ENCODE data around the gene DGKQ. TPM values are rescaled to one million over a fixed set of nuclear protein-coding genes. Genes with fewer than 3 reads are reported as not detected.

The DGKQ gene
- total RNA-seq, 1 experiment from 2014 or later: 12.4 TPM

DNA sequence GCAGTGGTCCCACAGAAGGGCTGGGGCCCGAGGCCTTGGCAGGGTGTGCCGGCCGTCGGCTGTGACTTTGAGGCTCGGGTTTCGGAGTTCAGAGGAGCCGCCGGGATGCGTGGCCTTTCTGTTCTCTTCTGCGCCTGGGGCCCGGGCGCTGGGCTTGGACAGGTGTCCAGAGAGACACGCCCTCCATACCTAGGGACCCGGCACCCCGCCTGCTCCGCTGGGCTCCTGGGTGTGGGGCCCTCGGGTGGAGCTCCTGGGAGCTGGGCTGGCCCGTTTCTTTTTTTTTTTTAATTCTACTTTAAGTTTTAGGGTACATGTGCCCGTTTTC lies 49.3 kb upstream of the DGKQ start:
- no peak for TF ChIP-seq CTCF (conservative IDR thresholded peaks at IDR 0.05)
- no peak overlapping the region for H3K56ac ChIP-seq (ENCODE audit: insufficient read length, low read depth, low read length)
- H3K4me1 ChIP-seq (ENCODE audit: insufficient read depth, low read length): no peaks in the 10 kb centered on the region; the same call in 1 of the 2 replicates
- H3K18ac ChIP-seq (ENCODE audit: insufficient read length, low read depth, low read length): no peak overlapping the region
- H2BK120ac ChIP-seq (ENCODE audit: low read depth, low read length, poor library complexity, severe bottlenecking): no peak overlapping the region
- H4K91ac ChIP-seq (ENCODE audit: insufficient read length, low read depth, low read length): no peak overlapping the region
- no peak overlapping the region for H2AK5ac ChIP-seq (ENCODE audit: insufficient read length, low read length)
- no peak overlapping the region for H2BK5ac ChIP-seq (ENCODE audit: insufficient read length, low read length)
- Mint-ChIP-seq H3K36me3 (ENCODE audit: insufficient read depth in 1 of 3, low read depth in 3 of 3) (peaks cover 8 to 13% (median 12%) of the 10 kb centered on the region in 3 experiments; a peak in 6 of 7 replicates), H3K27ac (no peak overlapping the region), H3K4me3 (no peak overlapping the region), H3K27me3 (ENCODE audit: low read depth) (no peaks in the 10 kb centered on the region), H3K9me3 (peaks cover 0 to 2% of the 10 kb centered on the region in 2 experiments; a peak in 1 of 5 replicates), H3K4me1 (peaks cover 4 to 17% of the 10 kb centered on the region in 2 experiments; a peak in 3 of 4 replicates)
- H4K8ac ChIP-seq (replicated peaks; ENCODE audit: insufficient read length, low read depth, low read length): no peak overlapping the region
- H3K27me3 ChIP-seq (ENCODE audit: insufficient read depth, low read length): no peaks in the 10 kb centered on the region
- H2BK20ac ChIP-seq (ENCODE audit: low read depth, low read length, poor library complexity, severe bottlenecking): no peak overlapping the region
- no CpG with 5 or more reads among the region's 19 CpGs for WGBS (ENCODE audit: extremely low coverage, insufficient read length, low lambda C conversion rate)
- no peak overlapping the region for H3K23ac ChIP-seq (ENCODE audit: insufficient read length, low read depth, low read length)
- H3K79me2 ChIP-seq (ENCODE audit: insufficient read depth, low read length): no peaks in the 10 kb centered on the region
- H3K4ac ChIP-seq (ENCODE audit: low read depth, low read length): no peak overlapping the region
- H3T11ph ChIP-seq (ENCODE audit: low read length): no peak overlapping the region
- no peak overlapping the region for H2BK15ac ChIP-seq (ENCODE audit: low read depth, low read length)
- no peak overlapping the region for H2AFZ ChIP-seq (ENCODE audit: low read length)
- H4K5ac ChIP-seq (ENCODE audit: insufficient read length, low read depth, low read length): no peak overlapping the region
- no peaks in the 10 kb centered on the region for H3K79me1 ChIP-seq (ENCODE audit: insufficient read depth, low read depth, low read length, poor library complexity, severe bottlenecking)
- no peaks in the 10 kb centered on the region for H4K20me1 ChIP-seq (ENCODE audit: control insufficient read depth, insufficient read depth, insufficient read length)
- H3K23me2 ChIP-seq (ENCODE audit: insufficient read length, low read depth, low read length, poor library complexity, severe bottlenecking): no peaks in the 10 kb centered on the region
- no peak overlapping the region for H3K14ac ChIP-seq (ENCODE audit: insufficient read depth, low read length)
- no peaks in the 10 kb centered on the region for H3K9me3 ChIP-seq (ENCODE audit: control insufficient read depth, low read depth, low read length)
- H3K27ac ChIP-seq (ENCODE audit: insufficient read length, low read depth, low read length): no peak overlapping the region
- H3K4me2 ChIP-seq (ENCODE audit: insufficient read depth, insufficient read length, low read length): no peak overlapping the region
- H3K9ac ChIP-seq (ENCODE audit: extremely low read depth, insufficient read length, low read length): no peak overlapping the region
- H2BK12ac ChIP-seq (ENCODE audit: insufficient read length, low read depth, low read length): no peak overlapping the region
- no peak for DNase-seq

Data from H9 (cell line).